ENCODE results near the gene CDH4. TPM values are rescaled to one million over a fixed set of nuclear protein-coding genes. Genes with fewer than 3 reads are reported as not detected.

CDH4 gene
- total and polyA plus RNA-seq, 2 of the 13 experiments (the other 11 are each of a cell fraction or from before 2014, with no cell fraction given), result not detected

GRCh38 chr20:61297986-61298385, 45.9 kb downstream of the CDH4 start:
- ATAC-seq, result no peak
- BruUV-seq (replicated peaks), result no TSS peak
- Histone ChIP-seq H3K4me2 (ENCODE audit: low read depth, low read length) (no peak overlapping the region), H3K27me3 (ENCODE audit: control insufficient read depth in 1 of 2, insufficient read depth in 2 of 2, low read length in 2 of 2) (peaks cover 18 to 57% of the 10 kb centered on the region in 2 experiments; a peak in 4 of 5 replicates), H3K79me2 (ENCODE audit: insufficient read depth, low read length) (no peaks in the 10 kb centered on the region), H3K4me3 (replicated peaks in 1 of 3; ENCODE audit: insufficient read depth in 1 of 3, low read depth in 2 of 3, low read length in 3 of 3) (no peak overlapping the region), H3K27ac (ENCODE audit: extremely low read length, insufficient read depth, low read length) (no peak overlapping the region), H2AFZ (ENCODE audit: low read length) (no peak overlapping the region), H3K36me3 (replicated peaks in 1 of 2; ENCODE audit: control insufficient read depth in 1 of 2, insufficient read depth in 2 of 2, low read length in 2 of 2) (no peaks in the 10 kb centered on the region), H3K9ac (ENCODE audit: insufficient read depth, low read depth, low read length) (no peak overlapping the region), H3K4me1 (ENCODE audit: insufficient read depth, low read length) (no peaks in the 10 kb centered on the region), H3K9me3 (ENCODE audit: low read length) (no peaks in the 10 kb centered on the region), H4K20me1 (ENCODE audit: insufficient read depth, low read length) (peaks cover 3% of the 10 kb centered on the region; the same call in 1 of the 2 replicates)
- WGBS (ENCODE audit: low lambda C conversion rate), result 35% methylated on average over 15 of the region's 17 CpGs
- ChIA-PET POLR2A (no interaction called here), CTCF (ENCODE audit: low intra/inter-chr PET ratio, low total read pairs) (no interaction called here)
- TF ChIP-seq NBN (conservative IDR thresholded peaks at IDR 0.05), result no peak
- TF ChIP-seq ZNF546 (CRISPR knock-in tag; conservative IDR thresholded peaks at IDR 0.05), result no peak
- TF ChIP-seq SNAPC4 (CRISPR knock-in tag; IDR thresholded peaks at IDR 0.05), result no peak
- no peak for TF ChIP-seq CERS6 (CRISPR knock-in tag; IDR thresholded peaks at IDR 0.05)
- TF ChIP-seq CBX5 (CRISPR knock-in tag; IDR thresholded peaks at IDR 0.05; ENCODE audit: borderline replicate concordance), result no peak
- TF ChIP-seq HOXD1 (CRISPR knock-in tag; IDR thresholded peaks at IDR 0.05), result no peak
- TF ChIP-seq ZMYM3 (CRISPR knock-in tag; IDR thresholded peaks at IDR 0.05), result no peak
- TF ChIP-seq HNRNPH1 (optimal IDR thresholded peaks at IDR 0.05; ENCODE audit: low read depth, low read length), result no peak
- in situ Hi-C loops (cut with HindIII; ENCODE audit: extremely low pct_ligation_motif_present, low pct_unique_long_range_greater_than_20kb) (no loop called here), intact Hi-C loops (cut with micrococcal nuclease; ENCODE audit: unreplicated experiment) (no loop called here)
- FAIRE-seq, result no peak
- DNase-seq (ENCODE audit: low spot score), result no peak

Data from HepG2 (cell line).